Fibroblast of pulmonary artery (primary cell): ENCODE measurements around the gene FRAS1.
"Not testable (repeated sequence)": the region's sequence is repeated elsewhere in the genome, so short reads cannot be mapped to it uniquely, and the experiment has no call there.

Experiments used
- DNase-seq: peaks from one replicate; pipeline ENCODE4 v3.0.0-alpha.2; 2010; ENCODE audit warnings: low read depth
- H3K4me3 ChIP-seq: replicated peaks from 2 replicates; pipeline ENCODE4 v1.5.1; 2011; ENCODE audit warnings: low read depth, mild to moderate bottlenecking, control low read depth, low read length, moderate library complexity
- TF ChIP-seq, protein P1 (sequence below): IDR thresholded peaks from 2 replicates; pipeline ENCODE4 v1.5.1; 2011; ENCODE audit warnings: mild to moderate bottlenecking, control low read depth, low read length, inconsistent platforms; ENCODE audit errors: missing control alignments

The FRAS1 gene

GRCh38 chr4:78199984-78200383 lies 142.9 kb downstream of the FRAS1 start:
- no peak for DNase-seq
- TF ChIP-seq, protein P1, sequence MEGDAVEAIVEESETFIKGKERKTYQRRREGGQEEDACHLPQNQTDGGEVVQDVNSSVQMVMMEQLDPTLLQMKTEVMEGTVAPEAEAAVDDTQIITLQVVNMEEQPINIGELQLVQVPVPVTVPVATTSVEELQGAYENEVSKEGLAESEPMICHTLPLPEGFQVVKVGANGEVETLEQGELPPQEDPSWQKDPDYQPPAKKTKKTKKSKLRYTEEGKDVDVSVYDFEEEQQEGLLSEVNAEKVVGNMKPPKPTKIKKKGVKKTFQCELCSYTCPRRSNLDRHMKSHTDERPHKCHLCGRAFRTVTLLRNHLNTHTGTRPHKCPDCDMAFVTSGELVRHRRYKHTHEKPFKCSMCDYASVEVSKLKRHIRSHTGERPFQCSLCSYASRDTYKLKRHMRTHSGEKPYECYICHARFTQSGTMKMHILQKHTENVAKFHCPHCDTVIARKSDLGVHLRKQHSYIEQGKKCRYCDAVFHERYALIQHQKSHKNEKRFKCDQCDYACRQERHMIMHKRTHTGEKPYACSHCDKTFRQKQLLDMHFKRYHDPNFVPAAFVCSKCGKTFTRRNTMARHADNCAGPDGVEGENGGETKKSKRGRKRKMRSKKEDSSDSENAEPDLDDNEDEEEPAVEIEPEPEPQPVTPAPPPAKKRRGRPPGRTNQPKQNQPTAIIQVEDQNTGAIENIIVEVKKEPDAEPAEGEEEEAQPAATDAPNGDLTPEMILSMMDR = no peak
- no peak overlapping the region for H3K4me3 ChIP-seq

- TF ChIP-seq, protein P1 = no peak
- no peak for DNase-seq
These were observed 143.8 kb downstream of the FRAS1 start for GRCh38 chr4:78200949-78201348.

DNA sequence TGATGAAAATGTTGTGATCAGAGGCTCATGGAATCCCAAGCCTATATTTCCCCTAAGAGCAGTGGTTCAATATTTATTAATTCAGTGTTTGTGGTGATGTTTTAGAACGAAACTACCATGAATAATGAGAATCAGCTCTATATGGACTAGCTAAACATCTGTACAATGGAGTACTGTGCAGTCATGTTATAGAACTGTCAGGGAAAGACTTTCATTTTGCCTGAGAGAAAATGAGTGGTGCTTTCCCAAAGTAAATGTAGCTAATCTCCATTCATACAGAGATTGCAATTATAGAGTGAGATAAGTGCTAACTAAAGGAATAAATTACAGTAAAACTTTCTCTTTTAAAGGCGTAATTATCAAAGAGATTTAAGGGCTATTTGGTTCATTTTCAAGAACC lies 147.1 kb downstream of the FRAS1 start:
- DNase-seq = no peak
- H3K4me3 ChIP-seq = no peak overlapping the region
- TF ChIP-seq, protein P1 = no peak

More at GRCh38 chr4:78200949-78201348, 143.8 kb downstream of the FRAS1 start:
- H3K4me3 ChIP-seq = no peak overlapping the region

DNA sequence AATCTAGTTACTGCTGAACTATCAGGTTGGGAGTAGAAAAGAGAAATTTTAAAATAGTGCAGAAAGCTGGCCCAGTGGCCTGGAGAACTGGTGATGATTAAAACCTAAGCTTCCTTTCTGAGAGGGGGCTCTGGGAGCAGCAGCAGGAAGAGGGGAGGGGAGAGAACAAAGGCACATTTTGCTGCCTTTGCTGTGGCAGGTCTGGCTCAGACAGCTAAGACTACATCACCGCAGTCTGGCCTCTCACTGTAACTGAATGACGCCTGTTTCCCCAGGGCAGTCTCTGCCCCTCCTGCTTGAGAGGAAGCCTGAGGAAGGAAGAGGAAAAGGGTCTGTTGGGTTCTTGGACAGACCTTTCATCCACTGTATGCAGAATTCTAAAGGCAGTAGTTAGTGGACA lies 148.5 kb downstream of the FRAS1 start:
- DNase-seq = no peak
- TF ChIP-seq, protein P1 = no peak
- H3K4me3 ChIP-seq = no peak overlapping the region

- no peak for DNase-seq
- TF ChIP-seq, protein P1 = no peak
- no peak overlapping the region for H3K4me3 ChIP-seq
These were observed 150.4 kb downstream of the FRAS1 start for GRCh38 chr4:78207541-78207940.

- TF ChIP-seq, protein P1 = no peak
- no peak overlapping the region for H3K4me3 ChIP-seq
- DNase-seq = no peak
These were observed 150.8 kb downstream of the FRAS1 start for GRCh38 chr4:78207951-78208350.

GRCh38 chr4:78208896-78209295 lies 151.8 kb downstream of the FRAS1 start:
- DNase-seq = not testable (repeated sequence)

More at GRCh38 chr4:78208896-78209295, 151.8 kb downstream of the FRAS1 start:
- not testable (repeated sequence) for H3K4me3 ChIP-seq
